Neural progenitor cell (in vitro differentiated cells): Measurements from ENCODE around the gene ADARB2. TPM values are rescaled to one million over a fixed set of nuclear protein-coding genes. Genes with fewer than 3 reads are reported as not detected.

Experiments used
- DNase-seq: peaks from one replicate; pipeline ENCODE4 v3.0.0-alpha.2; 2016; ENCODE audit warnings: low spot score
- H2AFZ ChIP-seq: fragments of 200-600 bp; sonication (generic); replicated peaks from 2 replicates; pipeline ENCODE4 v1.6.1; 2016; ENCODE audit warnings: antibody characterized with exemption
- H3F3A ChIP-seq: fragments of 200-600 bp; sonication (generic); 2 replicates; pipeline ENCODE4 v1.6.1; 2016; ENCODE audit warnings: antibody characterized with exemption, low read depth
- H3K27ac ChIP-seq: fragments of 200-600 bp; sonication (generic); 2 replicates; pipeline ENCODE4 v1.5.1; 2016; ENCODE audit warnings: mild to moderate bottlenecking
- H3K27me3 ChIP-seq: fragments of 200-600 bp; sonication (generic); 2 replicates; pipeline ENCODE4 v1.6.1; 2016; ENCODE audit warnings: mild to moderate bottlenecking, moderate library complexity
- H3K36me3 ChIP-seq: fragments of 200-600 bp; sonication (generic); 2 replicates; pipeline ENCODE4 v1.5.1; 2016
- H3K4me1 ChIP-seq: fragments of 200-600 bp; sonication (generic); 2 replicates; pipeline ENCODE4 v1.6.1; 2016; ENCODE audit warnings: mixed run types
- H3K4me2 ChIP-seq: fragments of 200-600 bp; sonication (generic); 2 replicates; pipeline ENCODE4 v1.6.1; 2016
- H3K4me3 ChIP-seq: fragments of 200-600 bp; sonication (generic); 2 replicates; pipeline ENCODE4 v1.5.1; 2016
- H3K79me2 ChIP-seq: fragments of 200-600 bp; sonication (generic); 2 replicates; pipeline ENCODE4 v1.6.1; 2016; ENCODE audit warnings: low read depth
- H3K9ac ChIP-seq: fragments of 200-600 bp; sonication (generic); 2 replicates; pipeline ENCODE4 v1.6.1; 2016
- H3K9me3 ChIP-seq: fragments of 200-600 bp; sonication (generic); 2 replicates; pipeline ENCODE4 v1.5.1; 2016; ENCODE audit warnings: low read depth
- H4K20me1 ChIP-seq: fragments of 200-600 bp; sonication (generic); 2 replicates; pipeline ENCODE4 v1.6.1; 2016; ENCODE audit warnings: low read depth
- H3K27ac Mint-ChIP-seq: 3 replicates; pipeline ENCODE4 v1.8.0; 2021; ENCODE audit warnings: mixed read lengths
- H3K27me3 Mint-ChIP-seq: 2 replicates; pipeline ENCODE4 v1.8.0; 2022; ENCODE audit warnings: low read depth, mild to moderate bottlenecking, inconsistent platforms, moderate library complexity, mixed read lengths; ENCODE audit not compliant: insufficient read depth
- H3K36me3 Mint-ChIP-seq: 3 replicates; pipeline ENCODE4 v1.8.0; 2021; ENCODE audit warnings: mixed read lengths
- H3K4me1 Mint-ChIP-seq: 3 replicates; pipeline ENCODE4 v1.8.0; 2021; ENCODE audit warnings: mixed read lengths
- H3K4me3 Mint-ChIP-seq: 3 replicates; pipeline ENCODE4 v1.8.0; 2021; ENCODE audit warnings: mild to moderate bottlenecking, moderate library complexity, mixed read lengths
- H3K9me3 Mint-ChIP-seq: 3 replicates; pipeline ENCODE4 v1.8.0; 2020; ENCODE audit warnings: mixed read lengths
- CTCF ChIP-seq: fragments of 200-600 bp; sonication (generic); IDR thresholded peaks from 2 replicates; pipeline ENCODE4 v1.5.1; 2017; ENCODE audit warnings: antibody characterized with exemption, mild to moderate bottlenecking
- EZH2 ChIP-seq: fragments of 200-600 bp; sonication (generic); IDR thresholded peaks from 2 replicates; pipeline ENCODE4 v1.6.1; 2017; ENCODE audit warnings: antibody characterized with exemption, mild to moderate bottlenecking, moderate library complexity
- EZH2phosphoT487 ChIP-seq: fragments of 200-600 bp; sonication (generic); IDR thresholded peaks from 2 replicates; pipeline ENCODE4 v1.6.1; 2017; ENCODE audit warnings: antibody characterized with exemption
- total RNA-seq: library from RNA; depleted of rRNA; stranded (reverse); fragments of >200 nt; gene quantifications from 2 replicates; pipeline ENCODE4 v1.2.3, GENCODE V29; 2015; ENCODE audit warnings: low replicate concordance

The ADARB2 gene
- 0.99 TPM in 1 of 2 replicates, not detected in the other for total RNA-seq

- no peak within 1 kb of the TSS for H3K27ac Mint-ChIP-seq
- peaks cover 26% of the 10 kb centered on the region for H3K4me1 Mint-ChIP-seq
- Histone ChIP-seq H3K4me3 (peak within 1 kb of the TSS; percentile 60), H3K9ac (no peak within 1 kb of the TSS), H3K27ac (no peak within 1 kb of the TSS), H4K20me1 (no peaks in the 10 kb centered on the region), H3K4me2 (peak within 1 kb of the TSS; percentile 98), H3K9me3 (no peaks in the 10 kb centered on the region), H2AFZ (peak within 1 kb of the TSS; percentile 98), H3K36me3 (no peaks in the 10 kb centered on the region), H3K79me2 (no peaks in the 10 kb centered on the region), H3F3A (peaks cover 31% of the 10 kb centered on the region), H3K4me1 (peaks cover 25% of the 10 kb centered on the region), H3K27me3 (peaks cover 89% of the 10 kb centered on the region)
- DNase-seq, result peak; percentile 95
- TF ChIP-seq CTCF (peak; percentile 2), EZH2 (no peak)
- peaks cover 19% of the 10 kb centered on the region for H3K27me3 Mint-ChIP-seq
- peak within 1 kb of the TSS; percentile 90 for H3K4me3 Mint-ChIP-seq
- H3K36me3 Mint-ChIP-seq, result no peaks in the 10 kb centered on the region
- H3K9me3 Mint-ChIP-seq, result no peaks in the 10 kb centered on the region
These were observed at the start of gene ADARB2 for GRCh38 chr10:1737222-1738061. ADARB2 (minus strand) TSS chr10:1737525.

- no peak overlapping the region for H3K4me3 ChIP-seq
- no peaks in the 10 kb centered on the region for H4K20me1 ChIP-seq
- no peaks in the 10 kb centered on the region for H3K36me3 Mint-ChIP-seq
- no peak overlapping the region for H3K27ac Mint-ChIP-seq
- H3K4me1 ChIP-seq, result peaks cover 18% of the 10 kb centered on the region
- peaks cover 2% of the 10 kb centered on the region for H3K9me3 Mint-ChIP-seq
- H3K27me3 Mint-ChIP-seq, result peaks cover 5% of the 10 kb centered on the region
- H3K27me3 ChIP-seq, result no peaks in the 10 kb centered on the region
- H3K9ac ChIP-seq, result no peak overlapping the region
- H3K27ac ChIP-seq, result no peak overlapping the region
- no peaks in the 10 kb centered on the region for H3K9me3 ChIP-seq
- peaks cover 13% of the 10 kb centered on the region for H3K4me1 Mint-ChIP-seq
- TF ChIP-seq EZH2phosphoT487 (no peak), EZH2 (no peak), CTCF (no peak)
- H3K79me2 ChIP-seq, result no peaks in the 10 kb centered on the region
- no peak overlapping the region for H3K4me3 Mint-ChIP-seq
- H2AFZ ChIP-seq, result no peak overlapping the region
- no peak overlapping the region for H3K4me2 ChIP-seq
- peaks cover 10% of the 10 kb centered on the region for H3F3A ChIP-seq
- no peaks in the 10 kb centered on the region for H3K36me3 ChIP-seq
- DNase-seq, result no peak
These were observed 48.5 kb upstream of the ADARB2 start for GRCh38 chr10:1785835-1786234.

- TF ChIP-seq EZH2phosphoT487 (no peak), CTCF (no peak)
- H3K27ac Mint-ChIP-seq, result no peak overlapping the region
- H3K9me3 ChIP-seq, result no peaks in the 10 kb centered on the region
- H3K9ac ChIP-seq, result no peak overlapping the region
- no peaks in the 10 kb centered on the region for H4K20me1 ChIP-seq
- H3K27me3 Mint-ChIP-seq, result peaks cover 3% of the 10 kb centered on the region
- H3K9me3 Mint-ChIP-seq, result peaks cover 2% of the 10 kb centered on the region
- DNase-seq, result no peak
- no peaks in the 10 kb centered on the region for H3K36me3 ChIP-seq
- H3K4me1 ChIP-seq, result peaks cover 2% of the 10 kb centered on the region
- H3K36me3 Mint-ChIP-seq, result no peaks in the 10 kb centered on the region
- H3K4me3 Mint-ChIP-seq, result no peak overlapping the region
- H3K27me3 ChIP-seq, result no peaks in the 10 kb centered on the region
- no peaks in the 10 kb centered on the region for H3K79me2 ChIP-seq
- H3K4me2 ChIP-seq, result no peak overlapping the region
- no peak overlapping the region for H2AFZ ChIP-seq
- H3K4me1 Mint-ChIP-seq, result peaks cover 1% of the 10 kb centered on the region
- no peaks in the 10 kb centered on the region for H3F3A ChIP-seq
- H3K27ac ChIP-seq, result no peak overlapping the region
- no peak overlapping the region for H3K4me3 ChIP-seq
These were observed 45.5 kb upstream of the ADARB2 start for GRCh38 chr10:1782841-1783240.
